GM21737 (cell line): Measurements from ENCODE around the gene CCDC167.

Experiments
- ATAC-seq: cut with Tn5 transposase; IDR thresholded peaks from one replicate; pipeline ENCODE4 v1.9.1; 2021; ENCODE audit warnings: mild to moderate bottlenecking, moderate library complexity; ENCODE audit not compliant: unreplicated experiment

Gene CCDC167

GRCh38 chr6:37499433-37500293 lies at the start of gene CCDC167:
Gene CCDC167 (minus strand): TSS chr6:37499893. CDS start chr6:37499863, 30 bp downstream.
- ATAC-seq = peak; percentile 93

DNA sequence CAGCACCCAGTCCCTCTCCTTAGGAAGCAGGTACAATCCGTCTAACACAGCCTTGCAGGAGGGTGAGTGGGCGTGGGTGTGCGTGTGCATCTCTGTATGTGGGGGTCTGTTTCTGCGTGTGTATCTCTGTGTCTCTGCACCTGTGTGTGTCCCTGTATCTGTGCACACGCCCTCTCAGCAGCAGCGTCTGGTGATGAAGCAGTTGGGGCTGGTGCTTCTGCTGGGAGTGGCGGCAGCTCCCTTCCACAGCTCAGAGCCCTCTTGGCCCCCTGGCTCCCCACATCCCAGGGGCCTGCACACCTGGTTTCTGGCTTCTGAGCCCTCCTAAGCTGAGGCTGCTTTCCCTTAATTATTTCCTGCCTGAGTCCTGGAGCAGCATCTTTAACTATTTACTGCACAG lies 49.5 kb upstream of the CCDC167 start:
- no peak for ATAC-seq

- ATAC-seq = no peak
Observed at GRCh38 chr6:37548067-37548674, 48.5 kb upstream of the CCDC167 start.

GRCh38 chr6:37547564-37548061 lies 47.9 kb upstream of the CCDC167 start:
- no peak for ATAC-seq

- ATAC-seq = no peak
Observed at GRCh38 chr6:37546141-37546871, 46.6 kb upstream of the CCDC167 start.

GRCh38 chr6:37544530-37544929 lies 44.8 kb upstream of the CCDC167 start:
- no peak for ATAC-seq

GRCh38 chr6:37543361-37543760 lies 43.7 kb upstream of the CCDC167 start:
- no peak for ATAC-seq

- no peak for ATAC-seq
Observed at GRCh38 chr6:37541346-37541745, 41.7 kb upstream of the CCDC167 start.

DNA sequence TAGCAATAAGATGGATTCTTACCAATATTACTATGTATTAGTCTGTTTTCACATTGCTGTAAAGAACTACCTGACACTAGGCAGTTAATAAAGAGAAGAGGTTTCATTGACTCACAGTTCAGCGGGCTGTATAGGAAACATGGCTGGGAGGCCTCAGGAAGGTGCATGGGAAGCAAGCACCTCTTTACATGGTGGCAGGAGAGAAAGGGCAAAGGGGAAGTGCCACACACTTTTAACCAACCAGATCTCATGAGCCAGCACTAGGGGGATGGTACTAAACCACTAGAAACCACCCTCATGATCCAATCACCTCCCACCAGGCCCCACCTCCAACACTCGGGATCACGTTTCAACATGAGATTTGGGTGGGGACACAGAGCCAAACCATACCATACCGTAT lies 40.7 kb upstream of the CCDC167 start:
- ATAC-seq = no peak

GRCh38 chr6:37540029-37540352 lies 40.3 kb upstream of the CCDC167 start:
- ATAC-seq = no peak

DNA sequence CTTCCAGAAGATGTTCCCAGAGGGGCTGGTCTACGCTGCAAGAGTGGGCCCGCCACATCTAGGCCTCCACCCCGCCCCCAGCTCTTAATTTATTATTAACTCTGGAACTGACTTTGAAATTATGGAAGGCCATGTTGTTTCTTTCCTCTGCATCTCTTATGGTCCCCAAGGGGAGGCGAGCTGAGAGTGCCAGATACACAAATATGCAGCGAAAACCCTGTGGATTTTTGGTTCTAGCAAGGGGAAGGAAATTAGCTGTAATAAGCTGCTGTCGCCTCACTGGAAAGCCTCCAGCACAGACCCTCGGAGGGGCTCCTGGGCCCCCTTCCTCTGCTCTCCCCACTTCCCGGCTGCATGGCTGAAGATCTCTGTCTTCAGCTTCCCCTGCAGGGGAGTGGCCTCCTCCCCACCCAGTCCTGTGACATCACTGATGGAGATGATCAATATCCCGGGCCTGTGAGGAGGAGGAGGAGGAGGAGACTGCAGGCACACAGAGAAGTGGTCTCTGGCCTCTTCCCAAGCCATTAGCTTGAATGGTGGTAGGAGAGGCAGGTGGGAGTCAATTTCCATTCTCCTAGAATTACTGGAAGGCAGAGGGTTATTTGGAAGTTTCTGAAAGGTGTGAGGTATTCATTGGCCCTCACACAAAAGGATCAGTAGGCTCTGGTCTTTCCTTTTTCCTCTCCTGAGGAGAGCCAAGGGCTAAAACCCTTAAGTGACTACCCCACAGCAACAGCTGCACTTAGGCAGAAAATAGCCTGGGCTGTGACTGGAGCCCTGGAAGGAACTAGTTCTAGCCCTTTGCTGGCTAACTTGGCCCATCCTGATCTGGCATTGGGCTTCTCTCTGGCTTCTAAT lies 39.7 kb upstream of the CCDC167 start:
- no peak for ATAC-seq

DNA sequence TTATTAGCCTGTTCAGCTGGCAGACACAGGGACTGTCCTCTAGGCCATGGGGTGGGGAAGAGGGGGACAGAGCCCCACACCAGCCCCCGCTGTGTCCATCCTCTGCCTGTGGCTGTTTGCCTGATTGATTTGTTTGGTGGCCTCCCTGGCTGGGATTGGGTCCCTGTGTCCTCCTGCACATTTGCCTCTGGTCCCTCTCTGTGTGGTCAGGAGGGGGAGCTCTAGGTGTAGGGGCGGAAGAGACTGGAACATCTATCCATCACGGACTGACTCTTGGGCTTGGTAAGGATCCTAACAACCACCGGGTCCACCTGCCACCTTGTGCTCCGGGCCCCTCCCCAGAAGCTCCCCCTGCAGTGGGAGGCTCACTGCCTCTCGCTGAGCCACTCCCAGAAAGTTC lies 38.4 kb upstream of the CCDC167 start:
- ATAC-seq = no peak

DNA sequence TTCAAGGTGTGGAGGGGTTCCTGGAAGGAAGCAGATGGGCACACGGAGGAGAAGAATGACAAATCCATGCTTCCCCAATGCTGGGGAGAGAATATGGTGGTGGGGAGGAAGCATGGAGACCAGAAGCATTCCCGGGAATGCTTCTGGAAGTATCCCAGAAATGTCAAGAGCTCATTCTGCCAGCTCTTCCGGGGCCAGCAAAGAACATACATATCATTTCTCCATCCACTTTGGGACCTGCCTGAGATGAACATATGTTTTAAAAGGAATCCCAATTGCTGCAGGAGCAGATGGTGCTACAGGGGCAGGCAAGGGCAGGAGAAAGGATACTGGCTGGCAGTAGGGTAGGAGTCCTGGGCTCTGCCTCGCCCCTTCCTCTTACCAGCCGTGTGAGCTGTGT lies 37.9 kb upstream of the CCDC167 start:
- no peak for ATAC-seq

DNA sequence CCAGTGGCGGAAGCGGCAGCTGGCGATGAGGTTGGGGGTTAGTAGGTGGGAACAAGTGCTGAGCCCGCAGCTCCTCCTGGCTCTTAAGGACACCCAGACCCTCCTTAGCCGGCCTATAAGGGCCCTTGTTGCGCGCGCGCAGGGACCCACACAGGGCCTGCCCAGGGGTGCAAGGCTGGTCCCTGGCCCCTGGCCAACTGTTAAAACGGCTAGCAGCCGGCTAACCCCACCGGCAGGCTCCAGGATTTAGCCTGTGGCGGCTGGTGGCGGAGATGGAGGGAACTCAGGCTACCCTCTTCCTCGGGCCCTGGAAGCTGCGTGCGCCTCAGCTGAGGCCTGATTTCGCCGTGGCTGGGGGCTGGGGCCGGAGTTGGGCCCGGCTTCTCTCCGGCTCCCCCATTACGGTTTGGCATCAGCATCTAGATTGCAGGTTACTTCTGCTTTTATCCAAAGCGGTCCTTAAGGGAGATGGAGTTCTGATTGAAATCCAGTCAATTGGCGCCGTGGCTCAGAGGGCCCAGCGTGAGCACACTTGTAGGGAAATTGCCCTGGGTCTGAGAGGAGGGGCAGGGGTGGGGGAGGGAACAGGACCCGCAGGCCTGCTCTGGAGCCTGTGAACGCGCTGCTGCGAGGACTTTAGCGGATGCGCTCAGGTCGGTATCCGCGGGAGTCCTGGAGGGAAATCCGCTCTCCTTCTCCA lies 36.9 kb upstream of the CCDC167 start:
- ATAC-seq = no peak

- ATAC-seq = peak; percentile 61
Observed at GRCh38 chr6:37535759-37536490, 36.2 kb upstream of the CCDC167 start.

GRCh38 chr6:37535428-37535758 lies 35.7 kb upstream of the CCDC167 start:
- no peak for ATAC-seq

- no peak for ATAC-seq
Observed at GRCh38 chr6:37534893-37535292, 35.2 kb upstream of the CCDC167 start.

DNA sequence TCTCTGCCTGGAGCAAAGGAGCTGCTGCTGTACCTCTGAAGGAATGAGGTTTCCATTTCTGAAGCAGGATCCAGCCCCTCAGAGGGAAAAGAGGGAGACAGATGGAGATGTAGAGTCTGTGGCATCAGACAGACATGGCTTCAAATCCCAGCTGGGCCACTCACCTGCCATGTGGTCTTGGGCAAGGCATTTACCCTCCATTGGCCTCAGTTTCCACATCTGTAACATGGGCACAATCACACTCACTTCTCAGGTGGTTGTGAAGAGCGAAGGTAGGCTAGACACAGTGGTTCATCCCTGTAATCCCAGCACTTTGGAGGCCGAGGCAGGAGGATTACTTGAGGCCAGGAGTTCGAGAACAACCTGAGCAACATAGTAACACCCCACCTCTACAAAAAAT lies 32.4 kb upstream of the CCDC167 start:
- no peak for ATAC-seq

- no peak for ATAC-seq
Observed at GRCh38 chr6:37531437-37532036, 31.8 kb upstream of the CCDC167 start.
